Measurements from ENCODE around the gene TBX4. TPM values are rescaled to one million over a fixed set of nuclear protein-coding genes. Genes with fewer than 3 reads are reported as not detected.

TBX4 gene
- total RNA-seq, 4 donors from 2014 or later, result 0.54 TPM; not detected in 3

- TF ChIP-seq POLR2A (IDR thresholded peaks at IDR 0.05), result no peak
- no peak for TF ChIP-seq CTCF (IDR thresholded peaks at IDR 0.05)
- Histone ChIP-seq H3K36me3 (no peaks in the 10 kb centered on the region), H3K4me1 (no peaks in the 10 kb centered on the region), H3K4me3 (replicated peaks in 1 of 3) (no peak overlapping the region), H3K27me3 (no peaks in the 10 kb centered on the region), H3K9me3 (no peaks in the 10 kb centered on the region), H3K27ac (no peak overlapping the region)
- WGBS, 2 donors, result 77 to 78% methylated on average over 13 of the region's 13 CpGs
- no peak for DNase-seq
- intact Hi-C loops (cut with DNase I), result no loop called here
These were observed 42.3 kb downstream of the TBX4 start for GRCh38 chr17:61494325-61495160.

GRCh38 chr17:61495161-61495857 is 43.1 kb downstream of the TBX4 start:
- Histone ChIP-seq H3K27ac (no peak overlapping the region), H3K4me1 (no peaks in the 10 kb centered on the region), H3K4me3 (replicated peaks in 1 of 3) (no peak overlapping the region), H3K27me3 (no peaks in the 10 kb centered on the region), H3K9me3 (no peaks in the 10 kb centered on the region), H3K36me3 (no peaks in the 10 kb centered on the region)
- 81 to 91% methylated on average over 23 of the region's 23 CpGs for WGBS, 2 donors
- no peak for TF ChIP-seq POLR2A (IDR thresholded peaks at IDR 0.05)
- DNase-seq, result no peak
- intact Hi-C loops (cut with DNase I), result no loop called here

GRCh38 chr17:61496174-61496956 is 44.1 kb downstream of the TBX4 start:
- no peak overlapping the region for H3K4me3 ChIP-seq (replicated peaks in 1 of 3)
- H3K27ac ChIP-seq, result no peak overlapping the region
- no peaks in the 10 kb centered on the region for H3K36me3 ChIP-seq
- intact Hi-C loops (cut with DNase I), result no loop called here
- DNase-seq, result no peak
- H3K9me3 ChIP-seq, result no peaks in the 10 kb centered on the region
- WGBS, 2 donors, result 80 to 85% methylated on average over 12 of the region's 12 CpGs
- H3K4me1 ChIP-seq, result no peaks in the 10 kb centered on the region
- TF ChIP-seq CTCF (IDR thresholded peaks at IDR 0.05) (no peak), POLR2A (IDR thresholded peaks at IDR 0.05) (no peak)
- no peaks in the 10 kb centered on the region for H3K27me3 ChIP-seq

GRCh38 chr17:61496957-61497653 is 44.9 kb downstream of the TBX4 start:
- no peak overlapping the region for H3K4me3 ChIP-seq (replicated peaks in 1 of 3)
- no peak for DNase-seq
- WGBS, 2 donors, result 85% methylated on average over 9 of the region's 9 CpGs
- H3K4me1 ChIP-seq, result no peaks in the 10 kb centered on the region
- H3K36me3 ChIP-seq, result no peaks in the 10 kb centered on the region
- TF ChIP-seq CTCF (IDR thresholded peaks at IDR 0.05) (no peak), POLR2A (IDR thresholded peaks at IDR 0.05) (no peak)
- H3K27me3 ChIP-seq, result no peaks in the 10 kb centered on the region
- H3K9me3 ChIP-seq, result no peaks in the 10 kb centered on the region
- no peak overlapping the region for H3K27ac ChIP-seq
- intact Hi-C loops (cut with DNase I), result no loop called here

Measured in thyroid gland (tissue), 4 donors.